ENCODE results near the gene FXN.

Gene FXN

DNA sequence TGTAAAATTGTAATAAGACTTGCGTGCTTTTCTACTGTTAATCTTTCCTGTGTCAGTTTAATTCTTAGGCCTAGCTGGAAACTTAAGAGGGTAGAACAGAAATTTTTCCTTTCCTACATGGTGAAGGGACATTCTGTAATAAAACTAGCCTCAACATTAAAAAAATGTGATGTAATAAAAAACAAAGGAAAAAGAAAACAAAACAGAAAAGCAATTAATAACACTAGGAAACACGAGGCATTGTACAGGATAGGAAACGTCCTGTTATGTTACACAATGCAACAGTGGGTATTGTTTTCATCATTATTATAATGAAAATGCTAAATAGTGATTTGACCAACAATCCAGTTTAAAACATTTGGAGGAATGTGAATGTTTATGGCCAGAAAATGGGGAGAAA, 47.8 kb downstream of the FXN start:
- Histone ChIP-seq H2AFZ (ENCODE audit: low read depth, low read length) (no peak overlapping the region), H3K36me3 (replicated peaks; ENCODE audit: low read depth, low read length) (no peaks in the 10 kb centered on the region), H3K4me3 (ENCODE audit: low read length) (no peak overlapping the region), H3K4me1 (ENCODE audit: low read length) (no peaks in the 10 kb centered on the region), H3K27ac (ENCODE audit: low read length) (no peak overlapping the region), H3K27me3 (ENCODE audit: low read depth, low read length) (no peaks in the 10 kb centered on the region), H3K9ac (ENCODE audit: low read length) (no peak overlapping the region), H4K20me1 (ENCODE audit: insufficient read depth, low read length) (no peaks in the 10 kb centered on the region), H3K9me3 (ENCODE audit: insufficient read depth, low read length) (no peaks in the 10 kb centered on the region), H3K4me2 (ENCODE audit: low read length) (no peak overlapping the region), H3K79me2 (ENCODE audit: low read length) (no peaks in the 10 kb centered on the region)
- no peak for TF ChIP-seq EZH2phosphoT487 (IDR thresholded peaks at IDR 0.05; ENCODE audit: low read depth)
- TF ChIP-seq, protein P1, sequence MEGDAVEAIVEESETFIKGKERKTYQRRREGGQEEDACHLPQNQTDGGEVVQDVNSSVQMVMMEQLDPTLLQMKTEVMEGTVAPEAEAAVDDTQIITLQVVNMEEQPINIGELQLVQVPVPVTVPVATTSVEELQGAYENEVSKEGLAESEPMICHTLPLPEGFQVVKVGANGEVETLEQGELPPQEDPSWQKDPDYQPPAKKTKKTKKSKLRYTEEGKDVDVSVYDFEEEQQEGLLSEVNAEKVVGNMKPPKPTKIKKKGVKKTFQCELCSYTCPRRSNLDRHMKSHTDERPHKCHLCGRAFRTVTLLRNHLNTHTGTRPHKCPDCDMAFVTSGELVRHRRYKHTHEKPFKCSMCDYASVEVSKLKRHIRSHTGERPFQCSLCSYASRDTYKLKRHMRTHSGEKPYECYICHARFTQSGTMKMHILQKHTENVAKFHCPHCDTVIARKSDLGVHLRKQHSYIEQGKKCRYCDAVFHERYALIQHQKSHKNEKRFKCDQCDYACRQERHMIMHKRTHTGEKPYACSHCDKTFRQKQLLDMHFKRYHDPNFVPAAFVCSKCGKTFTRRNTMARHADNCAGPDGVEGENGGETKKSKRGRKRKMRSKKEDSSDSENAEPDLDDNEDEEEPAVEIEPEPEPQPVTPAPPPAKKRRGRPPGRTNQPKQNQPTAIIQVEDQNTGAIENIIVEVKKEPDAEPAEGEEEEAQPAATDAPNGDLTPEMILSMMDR (IDR thresholded peaks at IDR 0.05; ENCODE audit: low read depth, low read length): no peak

DNA sequence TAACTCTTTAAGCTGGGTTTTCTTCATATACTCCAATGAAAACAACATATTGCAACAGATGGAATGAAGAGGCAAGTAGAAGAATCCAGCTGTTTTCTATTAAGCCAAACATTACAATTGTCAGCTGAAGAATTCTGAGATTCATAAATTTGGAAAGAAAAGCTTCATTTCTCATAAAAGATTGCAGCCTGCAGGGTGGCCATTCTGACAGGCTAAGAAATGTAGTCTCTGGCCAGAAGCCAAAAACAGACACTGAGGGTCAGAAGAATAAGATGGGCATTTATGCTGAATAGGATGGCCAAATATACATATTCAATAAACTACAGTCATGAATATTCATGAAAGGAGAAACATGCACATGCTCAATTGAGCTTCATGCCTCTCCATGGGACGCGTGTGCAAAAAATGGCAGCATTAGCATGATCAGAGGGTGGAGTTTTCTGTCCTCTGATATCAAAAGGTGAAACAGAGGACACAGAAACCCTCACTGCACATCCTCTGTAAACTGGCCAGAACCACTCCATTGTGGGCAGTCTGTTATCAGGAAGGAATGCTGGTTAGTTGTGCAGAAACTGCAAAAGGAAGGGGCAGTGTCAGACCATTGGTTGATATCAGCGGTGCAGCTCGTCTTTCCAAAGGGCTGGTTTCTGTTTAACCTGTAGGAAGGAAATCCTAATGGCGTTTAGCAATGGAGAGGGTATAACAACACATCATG, 50.2 kb downstream of the FXN start:
- Histone ChIP-seq H3K4me2 (ENCODE audit: low read length) (no peak overlapping the region), H3K27me3 (ENCODE audit: low read depth, low read length) (no peaks in the 10 kb centered on the region), H3K9me3 (ENCODE audit: insufficient read depth, low read length) (no peaks in the 10 kb centered on the region), H2AFZ (ENCODE audit: low read depth, low read length) (no peak overlapping the region), H3K4me3 (ENCODE audit: low read length) (no peak overlapping the region), H3K27ac (ENCODE audit: low read length) (no peak overlapping the region), H3K79me2 (ENCODE audit: low read length) (no peaks in the 10 kb centered on the region), H3K36me3 (replicated peaks; ENCODE audit: low read depth, low read length) (no peaks in the 10 kb centered on the region), H3K9ac (ENCODE audit: low read length) (no peak overlapping the region), H3K4me1 (ENCODE audit: low read length) (peaks cover 5% of the 10 kb centered on the region; the same call in 1 of the 2 replicates), H4K20me1 (ENCODE audit: insufficient read depth, low read length) (no peaks in the 10 kb centered on the region)
- TF ChIP-seq, protein P1 (IDR thresholded peaks at IDR 0.05; ENCODE audit: low read depth, low read length): no peak
- no peak for TF ChIP-seq EZH2phosphoT487 (IDR thresholded peaks at IDR 0.05; ENCODE audit: low read depth)

DNA sequence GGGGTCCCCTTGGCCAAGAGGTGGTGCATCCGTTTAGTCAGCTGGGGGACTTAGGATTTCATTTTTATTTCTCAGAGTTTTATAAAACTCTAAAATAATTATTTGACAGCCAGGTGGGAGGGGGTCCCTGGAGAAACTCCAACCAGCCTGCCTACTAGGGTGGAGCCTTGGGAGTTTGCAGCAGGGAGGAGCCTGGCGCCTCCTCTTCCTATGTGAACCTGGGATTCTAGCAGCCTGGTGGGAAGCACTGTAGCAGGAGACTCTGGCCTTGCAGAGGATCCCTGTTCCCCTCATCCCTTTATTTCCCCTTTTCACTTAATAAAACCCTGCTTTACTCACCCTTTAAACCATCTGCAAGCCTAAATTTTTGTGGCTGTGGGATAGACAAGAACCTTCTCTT, 50.8 kb downstream of the FXN start:
- no peak for TF ChIP-seq EZH2phosphoT487 (IDR thresholded peaks at IDR 0.05; ENCODE audit: low read depth)
- TF ChIP-seq, protein P1 (IDR thresholded peaks at IDR 0.05; ENCODE audit: low read depth, low read length): no peak
- Histone ChIP-seq H2AFZ (ENCODE audit: low read depth, low read length) (no peak overlapping the region), H3K27me3 (ENCODE audit: low read depth, low read length) (no peaks in the 10 kb centered on the region), H3K4me2 (ENCODE audit: low read length) (no peak overlapping the region), H3K4me3 (ENCODE audit: low read length) (no peak overlapping the region), H3K9me3 (ENCODE audit: insufficient read depth, low read length) (no peaks in the 10 kb centered on the region), H3K9ac (ENCODE audit: low read length) (no peak overlapping the region), H3K27ac (ENCODE audit: low read length) (no peak overlapping the region), H4K20me1 (ENCODE audit: insufficient read depth, low read length) (no peaks in the 10 kb centered on the region), H3K36me3 (replicated peaks; ENCODE audit: low read depth, low read length) (no peaks in the 10 kb centered on the region), H3K4me1 (ENCODE audit: low read length) (peaks cover 5% of the 10 kb centered on the region; the same call in 1 of the 2 replicates), H3K79me2 (ENCODE audit: low read length) (no peaks in the 10 kb centered on the region)

DNA sequence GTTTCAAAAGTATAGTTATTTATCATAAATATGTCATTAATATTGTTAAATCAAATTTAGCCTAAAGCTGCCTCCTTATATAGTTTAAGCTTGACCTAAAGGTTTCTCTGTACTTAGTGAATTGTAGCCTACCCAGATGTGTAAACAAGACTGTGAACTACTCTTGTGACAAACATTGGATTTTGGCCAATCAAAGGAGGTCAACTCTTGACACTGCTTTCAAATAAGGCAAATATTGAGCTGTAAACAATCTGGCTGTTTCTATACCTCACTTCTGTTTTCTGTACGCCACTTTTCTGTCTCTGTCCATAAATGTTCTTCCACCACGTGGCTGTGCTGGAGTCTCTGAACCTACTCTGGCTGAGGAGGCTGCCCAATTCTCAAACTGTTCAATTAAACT, 51.2 kb downstream of the FXN start:
- no peak overlapping the region for H2AFZ ChIP-seq (ENCODE audit: low read depth, low read length)
- H3K27me3 ChIP-seq (ENCODE audit: low read depth, low read length): no peaks in the 10 kb centered on the region
- H3K4me3 ChIP-seq (ENCODE audit: low read length): no peak overlapping the region
- H3K4me2 ChIP-seq (ENCODE audit: low read length): no peak overlapping the region
- H3K4me1 ChIP-seq (ENCODE audit: low read length): peaks cover 5% of the 10 kb centered on the region; the same call in 1 of the 2 replicates
- H3K9me3 ChIP-seq (ENCODE audit: insufficient read depth, low read length): no peaks in the 10 kb centered on the region
- no peak overlapping the region for H3K27ac ChIP-seq (ENCODE audit: low read length)
- no peaks in the 10 kb centered on the region for H3K36me3 ChIP-seq (replicated peaks; ENCODE audit: low read depth, low read length)
- H3K9ac ChIP-seq (ENCODE audit: low read length): no peak overlapping the region
- no peaks in the 10 kb centered on the region for H4K20me1 ChIP-seq (ENCODE audit: insufficient read depth, low read length)
- H3K79me2 ChIP-seq (ENCODE audit: low read length): no peaks in the 10 kb centered on the region
- TF ChIP-seq, protein P1 (IDR thresholded peaks at IDR 0.05; ENCODE audit: low read depth, low read length): no peak
- TF ChIP-seq EZH2phosphoT487 (IDR thresholded peaks at IDR 0.05; ENCODE audit: low read depth): no peak
